CD4-positive, alpha-beta T cell (primary cell): ENCODE measurements around the gene MBD3L1. TPM values are rescaled to one million over a fixed set of nuclear protein-coding genes. Genes with fewer than 3 reads are reported as not detected.

Experiments
- ATAC-seq: fragments of 200-7000 bp; cut with Tn5 transposase; one replicate; pipeline ENCODE4 v1.10.0; 2022; ENCODE audit warnings: mild to moderate bottlenecking; ENCODE audit not compliant: poor library complexity
- CTCF ChIA-PET: fragments of 350-600 bp; sonication (Branson Sonifier 250); formaldehyde crosslinking; loops from one replicate; lab custom pipeline; 2021; ENCODE audit warnings: antibody characterized with exemption, inconsistent platforms; lab: Charles Lee
- POLR2A ChIA-PET: fragments of 350-600 bp; sonication (Branson Sonifier 250); formaldehyde crosslinking; loops from one replicate; lab custom pipeline; 2021; ENCODE audit warnings: antibody characterized with exemption, inconsistent platforms; lab: Charles Lee
- DNase-seq, 14 experiments: peaks; one replicate each; pipeline ENCODE4 v3.0.0-alpha.2; 2013 to 2020; ENCODE audit warnings: mixed read lengths in 2 of 14
- H3K27ac ChIP-seq, 2 donors: one replicate each; pipeline versions ENCODE4 v1.5.1 to v1.7.0; 2013; ENCODE audit warnings: low read length in 2 of 2, low read depth in 1 of 2, mild to moderate bottlenecking in 1 of 2
- H3K27me3 ChIP-seq, 2 experiments: 1 replicate in 1 of 2; 2 replicates in 1 of 2; pipeline versions ENCODE4 v1.6.1 to v1.7.0; 2013; ENCODE audit warnings: low read length in 2 of 2, control low read depth in 1 of 2, mild to moderate bottlenecking in 1 of 2, moderate library complexity in 1 of 2; ENCODE audit not compliant: insufficient read depth in 2 of 2, control insufficient read depth in 1 of 2
- H3K36me3 ChIP-seq: one replicate; pipeline ENCODE4 v1.6.1; 2013; ENCODE audit warnings: low read length, control low read depth; ENCODE audit not compliant: insufficient read depth
- H3K4me1 ChIP-seq: one replicate; pipeline ENCODE4 v1.6.1; 2013; ENCODE audit warnings: low read length, control low read depth; ENCODE audit not compliant: insufficient read depth
- H3K4me3 ChIP-seq: one replicate; pipeline ENCODE4 v1.5.1; 2013; ENCODE audit warnings: mild to moderate bottlenecking, low read length, moderate library complexity
- H3K9me3 ChIP-seq, 2 experiments: 1 replicate in 1 of 2; 2 replicates in 1 of 2; pipeline versions ENCODE4 v1.6.1 to v1.7.0; 2013; ENCODE audit warnings: low read length in 2 of 2, mild to moderate bottlenecking in 2 of 2, control low read depth in 1 of 2, moderate library complexity in 1 of 2; ENCODE audit not compliant: control insufficient read depth in 1 of 2, insufficient read depth in 1 of 2
- H3K27ac Mint-ChIP-seq: one replicate; pipeline ENCODE4 v1.8.0; 2020; ENCODE audit warnings: mixed read lengths
- H3K27me3 Mint-ChIP-seq: one replicate; pipeline ENCODE4 v1.8.0; 2021; ENCODE audit warnings: mixed read lengths
- H3K36me3 Mint-ChIP-seq: one replicate; pipeline ENCODE4 v1.8.0; 2021; ENCODE audit warnings: low read depth, mixed read lengths
- H3K4me1 Mint-ChIP-seq: one replicate; pipeline ENCODE4 v1.8.0; 2021; ENCODE audit warnings: low read depth, mixed read lengths
- H3K4me3 Mint-ChIP-seq: one replicate; pipeline ENCODE4 v1.8.0; 2020; ENCODE audit warnings: mild to moderate bottlenecking, mixed read lengths
- H3K9me3 Mint-ChIP-seq: one replicate; pipeline ENCODE4 v1.8.0; 2020; ENCODE audit warnings: mixed read lengths
- CTCF ChIP-seq: fragments of 200-600 bp; IDR thresholded peaks from one replicate; pipeline ENCODE4 v1.8.0; 2022; ENCODE audit warnings: antibody characterized with exemption, mild to moderate bottlenecking
- intact Hi-C, 2 experiments: fragments of 100-400 bp; cut with DNase I in 1 of 2; cut with micrococcal nuclease in 1 of 2; formaldehyde crosslinking; loops; one replicate each; pipeline versions ENCODE4 v1.15.1 to v1.9.0; 2023 to 2025; cut with DNase I, micrococcal nuclease
- total RNA-seq, 174 experiments: library from RNA in 2 of 174; stranded (reverse) in 2 of 174; gene quantifications; one replicate each; pipeline ENCODE4 v1.2.3 and lab custom pipeline; 2021 to 2026

The MBD3L1 gene
- total RNA-seq, 2 experiments from 2014 or later, result not detected

GRCh38 chr19:8846819-8847218 lies 14.6 kb downstream of the MBD3L1 start:
- CTCF ChIA-PET, result no interaction called here
- no peak overlapping the region for H3K4me3 Mint-ChIP-seq
- H3K27me3 ChIP-seq, result peaks cover 0 to 8% of the 10 kb centered on the region in 2 experiments

GRCh38 chr19:8849232-8849631 lies 17.1 kb downstream of the MBD3L1 start:
- no peaks in the 10 kb centered on the region for H3K4me1 Mint-ChIP-seq
- intact Hi-C loops, result no loop called here
- Histone ChIP-seq H3K36me3 (no peaks in the 10 kb centered on the region), H3K27ac (no peak overlapping the region), H3K9me3 (peaks cover 0 to 30% of the 10 kb centered on the region in 2 experiments), H3K4me1 (no peaks in the 10 kb centered on the region), H3K27me3 (peaks cover 0 to 11% of the 10 kb centered on the region in 2 experiments), H3K4me3 (no peak overlapping the region)
- POLR2A ChIA-PET, result no interaction called here
- no peak for DNase-seq
- TF ChIP-seq CTCF, result no peak
- H3K4me3 Mint-ChIP-seq, result no peak overlapping the region
- ATAC-seq, result no peak
- CTCF ChIA-PET, result no interaction called here
- peaks cover 39% of the 10 kb centered on the region for H3K27me3 Mint-ChIP-seq
- H3K9me3 Mint-ChIP-seq, result no peaks in the 10 kb centered on the region
- no peak overlapping the region for H3K27ac Mint-ChIP-seq
- H3K36me3 Mint-ChIP-seq, result no peaks in the 10 kb centered on the region

More at GRCh38 chr19:8846819-8847218, 14.6 kb downstream of the MBD3L1 start:
- no peaks in the 10 kb centered on the region for H3K4me1 ChIP-seq
- Mint-ChIP-seq H3K4me1 (no peaks in the 10 kb centered on the region), H3K9me3 (no peaks in the 10 kb centered on the region), H3K27me3 (peaks cover 38% of the 10 kb centered on the region), H3K36me3 (no peaks in the 10 kb centered on the region), H3K27ac (no peak overlapping the region)
- no peak overlapping the region for H3K27ac ChIP-seq
- no peak overlapping the region for H3K4me3 ChIP-seq
- no peak for TF ChIP-seq CTCF
- intact Hi-C loops, result no loop called here
- peaks cover 0 to 30% of the 10 kb centered on the region in 2 experiments for H3K9me3 ChIP-seq
- no peak for DNase-seq
- POLR2A ChIA-PET, result no interaction called here
- no peak for ATAC-seq
- no peaks in the 10 kb centered on the region for H3K36me3 ChIP-seq

DNA sequence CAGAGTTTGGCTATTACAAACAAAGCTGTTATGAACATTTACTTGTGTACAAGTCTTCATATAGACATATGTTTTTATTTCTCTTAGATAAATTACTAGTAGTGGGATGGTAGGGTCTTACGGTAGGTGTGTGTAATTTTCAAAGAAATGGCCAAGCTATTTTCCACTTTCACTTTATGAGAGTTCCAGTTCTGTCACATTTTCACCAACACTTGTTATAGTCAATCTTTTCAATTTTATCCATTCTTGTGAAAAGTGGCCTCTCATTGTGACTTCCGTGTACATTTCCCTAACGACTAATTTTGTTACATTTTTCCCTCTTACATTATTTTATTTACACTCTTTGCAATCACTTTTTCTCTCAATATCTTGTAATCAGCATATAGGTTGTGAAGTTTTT lies 18.3 kb downstream of the MBD3L1 start:
- Mint-ChIP-seq H3K27ac (no peak overlapping the region), H3K9me3 (no peaks in the 10 kb centered on the region), H3K36me3 (no peaks in the 10 kb centered on the region), H3K4me1 (no peaks in the 10 kb centered on the region), H3K4me3 (no peak overlapping the region), H3K27me3 (peaks cover 45% of the 10 kb centered on the region)
- H3K4me3 ChIP-seq, result no peak overlapping the region
- no peak for DNase-seq
- TF ChIP-seq CTCF, result no peak
- peaks cover 0 to 30% of the 10 kb centered on the region in 2 experiments for H3K9me3 ChIP-seq
- H3K27me3 ChIP-seq, result peaks cover 0 to 11% of the 10 kb centered on the region in 2 experiments
- intact Hi-C loops, result no loop called here
- no peaks in the 10 kb centered on the region for H3K36me3 ChIP-seq
- POLR2A ChIA-PET, result no interaction called here
- CTCF ChIA-PET, result no interaction called here
- H3K4me1 ChIP-seq, result no peaks in the 10 kb centered on the region
- H3K27ac ChIP-seq, result no peak overlapping the region
- ATAC-seq, result no peak
